Peyer's patch (tissue), 4 donors: ENCODE results near the gene SLC39A9. TPM values are rescaled to one million over a fixed set of nuclear protein-coding genes. Genes with fewer than 3 reads are reported as not detected.

Source experiments
- DNase-seq, 3 donors: peaks; one replicate each; pipeline ENCODE4 v3.0.0-alpha.2; 2017 to 2019
- H3K27ac ChIP-seq, 4 donors: fragments of 200-600 bp; sonication (generic); one replicate each; pipeline ENCODE4 v1.5.1; 2016 to 2019
- H3K27me3 ChIP-seq, 2 donors: fragments of 200-600 bp; sonication (generic); one replicate each; pipeline ENCODE4 v1.5.1; 2019
- H3K36me3 ChIP-seq, 3 donors: fragments of 200-600 bp; sonication (generic); one replicate each; pipeline ENCODE4 v1.5.1; 2016 to 2019
- H3K4me1 ChIP-seq, 4 donors: fragments of 200-600 bp; sonication (generic); one replicate each; pipeline ENCODE4 v1.5.1; 2016 to 2019
- H3K4me3 ChIP-seq, 4 donors: fragments of 200-600 bp; sonication (generic); 1 replicate in 3 of 4; 2 replicates in 1 of 4; pipeline ENCODE4 v1.5.1; 2016 to 2019; ENCODE audit warnings: mild to moderate bottlenecking in 1 of 4
- H3K9me3 ChIP-seq, 4 donors: fragments of 200-600 bp; sonication (generic); one replicate each; pipeline ENCODE4 v1.5.1; 2016 to 2019; ENCODE audit warnings: mild to moderate bottlenecking in 1 of 4
- CTCF ChIP-seq, 6 experiments: fragments of 450-650 bp in 4 of 6; fragments of 200-600 bp in 2 of 6; sonication (generic) in 1 of 6; IDR thresholded peaks; one replicate each; pipeline ENCODE4 v1.5.1; 2017 to 2019; ENCODE audit warnings: antibody characterized with exemption in 6 of 6, mild to moderate bottlenecking in 3 of 6, moderate library complexity in 1 of 6
- POLR2A ChIP-seq, 2 donors: fragments of 450-650 bp; IDR thresholded peaks; one replicate each; pipeline ENCODE4 v1.5.1; 2017; ENCODE audit warnings: antibody characterized with exemption in 2 of 2, mild to moderate bottlenecking in 2 of 2, moderate library complexity in 2 of 2
- total RNA-seq, 4 donors: library from RNA; depleted of rRNA; stranded (reverse); fragments of >200 nt; gene quantifications; one replicate each; pipeline ENCODE4 v1.1.0, GENCODE V29; 2016

The SLC39A9 gene
- total RNA-seq, 4 donors from 2014 or later = 30.5 to 113 (median 77.9) TPM

DNA sequence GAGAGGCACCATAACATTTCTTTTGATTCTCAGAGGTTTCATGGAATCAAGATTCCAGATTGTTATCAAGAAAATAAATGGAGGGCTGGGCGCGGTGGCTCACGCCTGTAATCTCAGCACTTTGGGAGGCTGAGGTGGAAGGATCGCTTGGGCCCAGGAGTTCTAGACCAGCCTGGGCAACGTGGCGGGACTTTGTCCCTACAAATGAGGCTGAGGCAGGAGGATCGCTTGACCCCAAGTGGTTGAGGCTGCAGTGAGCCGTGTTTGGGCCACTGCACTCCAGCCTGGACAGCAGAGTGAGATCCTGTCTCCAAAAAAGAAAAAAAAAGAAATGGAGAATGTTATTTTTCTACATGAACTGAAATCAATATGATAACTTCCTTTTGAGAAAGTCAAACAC, 1.3 kb downstream of the SLC39A9 start:
- H3K9me3 ChIP-seq = no peaks in the 10 kb centered on the region
- H3K36me3 ChIP-seq = peaks cover 0 to 16% (median 0%) of the 10 kb centered on the region in 3 donors
- H3K27ac ChIP-seq = no peak overlapping the region
- no peak for DNase-seq
- H3K4me1 ChIP-seq = peaks cover 3 to 44% (median 12%) of the 10 kb centered on the region in 4 donors
- peak overlapping the region in 2 of 4 donors; percentile 75 to 91 for H3K4me3 ChIP-seq
- TF ChIP-seq POLR2A (IDR thresholded peaks at IDR 0.05) (no peak), CTCF (IDR thresholded peaks at IDR 0.05) (no peak)
- H3K27me3 ChIP-seq = no peaks in the 10 kb centered on the region

DNA sequence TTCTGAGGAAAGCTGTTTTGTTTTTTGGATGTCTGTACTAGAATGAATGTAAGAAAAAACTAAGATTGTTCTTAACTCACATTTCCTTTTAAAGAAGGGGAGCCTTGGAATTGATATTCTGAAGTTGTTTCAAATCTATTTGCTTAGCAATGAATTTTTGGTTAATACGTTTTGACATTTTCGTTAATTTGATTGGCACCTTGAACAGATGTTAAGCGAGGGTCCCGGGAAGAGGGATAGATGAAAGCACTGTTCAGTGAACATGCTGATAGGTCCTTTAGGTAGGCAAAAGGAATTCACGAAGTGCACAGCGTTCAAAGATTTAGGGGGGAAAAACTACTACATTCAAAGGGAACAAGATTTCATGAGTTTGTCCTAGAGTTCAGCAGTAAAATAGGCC, 1.7 kb downstream of the SLC39A9 start:
- H3K9me3 ChIP-seq = no peaks in the 10 kb centered on the region
- H3K4me3 ChIP-seq = peak overlapping the region in 2 of 4 donors; percentile 75 to 91
- peaks cover 0 to 12% (median 0%) of the 10 kb centered on the region in 3 donors for H3K36me3 ChIP-seq
- H3K27me3 ChIP-seq = no peaks in the 10 kb centered on the region
- no peak for DNase-seq
- peaks cover 3 to 44% (median 12%) of the 10 kb centered on the region in 4 donors for H3K4me1 ChIP-seq
- TF ChIP-seq CTCF (IDR thresholded peaks at IDR 0.05) (no peak), POLR2A (IDR thresholded peaks at IDR 0.05) (no peak)
- no peak overlapping the region for H3K27ac ChIP-seq

DNA sequence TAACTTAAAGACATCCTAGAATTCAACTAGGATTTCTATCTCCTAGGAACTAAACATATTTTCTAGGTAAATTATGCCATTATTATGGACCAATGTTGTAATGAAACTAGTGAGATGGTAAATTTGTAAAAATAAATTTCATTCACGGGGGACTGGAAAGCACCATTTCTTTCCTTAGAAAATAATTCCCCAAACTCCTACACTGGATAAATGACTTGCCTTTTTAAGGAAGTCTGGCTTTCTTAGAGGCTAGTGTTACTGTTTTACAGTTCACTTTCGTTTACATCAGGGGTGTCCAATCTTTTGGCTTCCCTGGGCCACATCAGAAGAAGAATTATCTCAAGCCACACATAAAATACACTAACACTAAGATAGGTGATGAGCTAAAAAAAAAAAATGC, 3.3 kb downstream of the SLC39A9 start:
- no peak for TF ChIP-seq POLR2A (IDR thresholded peaks at IDR 0.05)
- no peak for TF ChIP-seq CTCF (IDR thresholded peaks at IDR 0.05)
- Histone ChIP-seq H3K4me1 (peaks cover 3 to 36% (median 12%) of the 10 kb centered on the region in 4 donors), H3K9me3 (no peaks in the 10 kb centered on the region), H3K27ac (no peak overlapping the region), H3K4me3 (no peak overlapping the region), H3K27me3 (no peaks in the 10 kb centered on the region), H3K36me3 (no peaks in the 10 kb centered on the region)
- no peak for DNase-seq

DNA sequence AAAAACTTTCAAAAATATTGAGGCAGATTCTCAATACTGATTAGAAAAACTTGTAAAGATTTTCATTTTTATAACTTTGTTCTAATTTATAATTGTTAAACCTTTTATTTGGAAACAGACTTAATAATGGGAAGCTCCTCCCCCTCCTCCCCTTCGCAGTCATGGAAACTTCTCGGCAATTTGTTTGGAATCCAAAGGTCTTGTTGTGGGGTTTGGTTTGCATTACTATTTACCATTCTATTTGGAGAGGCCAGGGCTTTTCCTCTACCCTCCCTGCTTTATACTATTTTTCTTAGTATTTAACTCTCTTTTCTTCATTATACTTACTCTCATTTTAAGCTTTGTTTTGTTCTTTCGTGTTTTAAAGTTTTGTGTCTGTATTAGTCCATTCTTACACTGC, 6.0 kb downstream of the SLC39A9 start:
- TF ChIP-seq CTCF (IDR thresholded peaks at IDR 0.05) (no peak), POLR2A (IDR thresholded peaks at IDR 0.05) (no peak)

DNA sequence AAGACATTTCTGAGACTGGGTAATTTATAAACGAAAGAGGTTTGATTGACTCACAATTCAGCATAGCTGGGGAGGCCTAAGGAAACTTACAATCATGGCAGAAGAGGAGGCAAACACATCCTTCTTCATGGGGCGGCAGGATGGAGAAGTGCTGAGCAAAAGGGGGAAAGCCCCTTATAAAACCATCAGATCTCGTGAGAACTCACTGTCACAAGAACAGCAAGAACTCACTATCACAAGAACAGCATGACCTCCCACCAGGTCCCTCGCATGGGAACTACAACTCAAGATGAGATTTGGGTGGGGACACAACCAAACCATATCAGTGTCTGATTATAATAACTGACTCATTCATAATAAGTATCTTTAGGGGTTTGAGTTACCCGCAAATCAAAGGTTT, 6.4 kb downstream of the SLC39A9 start:
- no peaks in the 10 kb centered on the region for H3K9me3 ChIP-seq
- no peak for DNase-seq
- TF ChIP-seq CTCF (IDR thresholded peaks at IDR 0.05) (no peak), POLR2A (IDR thresholded peaks at IDR 0.05) (no peak)
- no peak overlapping the region for H3K27ac ChIP-seq
- H3K27me3 ChIP-seq = no peaks in the 10 kb centered on the region
- H3K4me3 ChIP-seq = no peak overlapping the region
- peaks cover 0 to 21% (median 7%) of the 10 kb centered on the region in 4 donors for H3K4me1 ChIP-seq
- H3K36me3 ChIP-seq = no peaks in the 10 kb centered on the region

More for the DNA sequence above, 6.0 kb downstream of the SLC39A9 start:
- H3K27ac ChIP-seq = no peak overlapping the region
- no peaks in the 10 kb centered on the region for H3K36me3 ChIP-seq
- H3K4me1 ChIP-seq = peaks cover 3 to 25% (median 9%) of the 10 kb centered on the region in 4 donors
- no peaks in the 10 kb centered on the region for H3K9me3 ChIP-seq
- H3K4me3 ChIP-seq = no peak overlapping the region
- H3K27me3 ChIP-seq = no peaks in the 10 kb centered on the region
- DNase-seq = no peak

- H3K4me3 ChIP-seq = no peak overlapping the region
- H3K27me3 ChIP-seq = no peaks in the 10 kb centered on the region
- DNase-seq = no peak
- H3K9me3 ChIP-seq = no peaks in the 10 kb centered on the region
- H3K27ac ChIP-seq = no peak overlapping the region
- H3K4me1 ChIP-seq = peaks cover 0 to 12% (median 3%) of the 10 kb centered on the region in 4 donors
- no peaks in the 10 kb centered on the region for H3K36me3 ChIP-seq
- TF ChIP-seq CTCF (IDR thresholded peaks at IDR 0.05) (no peak), POLR2A (IDR thresholded peaks at IDR 0.05) (no peak)
Measured at GRCh38 chr14:69405762-69406161, 7.3 kb downstream of the SLC39A9 start.
